ENCODE measurements around the gene PLXNB1.

The PLXNB1 gene

DNA sequence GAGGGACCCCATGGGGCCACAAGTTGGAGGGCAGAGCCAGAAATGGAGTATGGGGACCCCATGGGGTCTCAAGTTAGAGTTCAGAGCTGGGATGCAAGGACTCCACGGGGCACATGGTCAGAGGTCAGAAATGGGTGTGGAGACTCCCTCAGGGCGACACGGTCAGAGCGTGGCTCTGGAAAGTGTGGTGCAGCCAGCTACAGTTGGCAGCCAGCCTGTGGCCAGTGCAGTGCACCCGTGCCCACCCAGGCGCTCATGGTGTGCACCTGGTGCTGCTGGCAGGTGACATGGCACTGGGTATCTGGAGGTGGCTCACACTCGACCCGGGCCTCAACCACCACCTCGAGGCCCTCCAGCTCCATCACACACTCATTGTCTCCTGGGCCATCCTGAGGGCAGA, 11.2 kb downstream of the PLXNB1 start:
- no peak for DNase-seq

DNA sequence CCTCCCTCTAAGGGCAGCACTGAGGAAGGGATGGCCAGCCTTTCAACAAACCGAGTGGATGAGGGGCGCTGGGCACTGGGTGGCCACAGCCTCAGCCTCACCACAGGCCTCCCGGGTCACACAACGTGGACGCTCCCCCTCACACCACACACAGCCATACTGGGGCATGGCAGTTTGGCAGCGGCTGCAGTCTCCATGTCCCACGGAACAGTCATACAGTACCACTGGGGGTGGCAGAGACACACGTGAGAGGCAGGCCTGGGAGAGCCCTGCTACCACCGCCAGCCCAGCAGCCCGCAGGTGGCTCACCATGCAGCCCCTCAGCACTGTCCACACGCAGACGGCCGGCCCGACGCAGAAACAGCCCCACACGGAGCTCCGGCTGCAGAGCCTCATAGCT, 11.7 kb downstream of the PLXNB1 start:
- DNase-seq = no peak

- no peak for DNase-seq
Observed at GRCh38 chr3:48417529-48418108, 12.3 kb downstream of the PLXNB1 start.

DNA sequence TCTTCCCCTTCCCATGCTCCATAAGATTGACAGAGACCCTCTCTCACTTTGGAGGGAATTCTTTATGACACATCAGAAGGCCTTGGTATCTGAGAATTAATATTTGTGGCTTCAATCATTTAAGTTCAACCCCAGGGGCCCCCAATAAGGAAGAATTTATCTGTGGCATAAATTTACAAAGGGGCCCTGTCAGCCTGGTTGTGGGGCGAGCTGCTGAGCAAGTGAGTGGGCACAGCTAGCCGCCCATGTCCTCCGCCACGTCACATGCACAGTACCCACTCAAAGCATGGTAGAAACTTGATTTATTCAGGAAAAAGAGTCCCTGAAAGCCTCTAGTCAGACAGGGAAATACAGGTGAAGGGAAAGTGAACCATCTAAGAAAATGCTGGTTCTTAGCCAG, 13.3 kb downstream of the PLXNB1 start:
- no peak for DNase-seq

GRCh38 chr3:48416091-48416505, 13.8 kb downstream of the PLXNB1 start:
- DNase-seq = no peak

DNA sequence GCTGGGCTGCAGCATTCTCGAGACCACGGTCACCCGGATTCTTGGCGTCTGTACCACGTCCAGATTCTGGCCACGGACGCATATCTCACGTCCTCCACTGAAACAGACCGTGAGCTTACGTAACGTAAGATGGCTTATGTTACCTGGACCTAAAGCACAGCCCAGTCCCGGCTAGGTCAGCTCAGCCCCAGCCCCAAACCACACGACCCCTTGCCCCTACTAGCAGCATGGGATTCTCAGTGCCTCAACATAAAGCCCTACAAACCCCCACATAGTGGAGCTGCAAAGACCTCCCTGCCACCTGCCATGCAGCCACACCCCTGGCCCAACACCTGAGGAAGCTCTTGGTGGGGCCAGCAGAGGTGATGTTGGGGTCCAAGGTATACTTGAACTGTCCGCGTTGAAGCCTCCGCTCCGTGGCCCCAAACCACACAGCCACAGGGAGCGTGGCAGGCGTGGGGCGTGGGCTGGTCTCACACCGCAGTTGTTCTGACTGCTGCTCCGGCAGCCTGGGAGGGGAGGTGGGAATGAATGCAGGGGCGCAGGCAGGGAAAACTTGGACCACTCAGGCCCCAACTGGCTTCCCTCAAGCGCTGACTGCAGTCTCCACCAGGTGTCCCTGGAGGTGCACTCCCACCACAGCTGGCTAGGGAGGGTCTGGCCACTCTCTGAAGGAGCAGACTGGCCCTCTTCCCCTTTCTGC, 14.5 kb downstream of the PLXNB1 start:
- no peak for DNase-seq

- DNase-seq = no peak
Observed at GRCh38 chr3:48414376-48415250, 15.3 kb downstream of the PLXNB1 start.

- no peak for DNase-seq
Observed at GRCh38 chr3:48413611-48414010, 16.3 kb downstream of the PLXNB1 start.

- DNase-seq = no peak
Observed at GRCh38 chr3:48413086-48413485, 16.8 kb downstream of the PLXNB1 start.

DNA sequence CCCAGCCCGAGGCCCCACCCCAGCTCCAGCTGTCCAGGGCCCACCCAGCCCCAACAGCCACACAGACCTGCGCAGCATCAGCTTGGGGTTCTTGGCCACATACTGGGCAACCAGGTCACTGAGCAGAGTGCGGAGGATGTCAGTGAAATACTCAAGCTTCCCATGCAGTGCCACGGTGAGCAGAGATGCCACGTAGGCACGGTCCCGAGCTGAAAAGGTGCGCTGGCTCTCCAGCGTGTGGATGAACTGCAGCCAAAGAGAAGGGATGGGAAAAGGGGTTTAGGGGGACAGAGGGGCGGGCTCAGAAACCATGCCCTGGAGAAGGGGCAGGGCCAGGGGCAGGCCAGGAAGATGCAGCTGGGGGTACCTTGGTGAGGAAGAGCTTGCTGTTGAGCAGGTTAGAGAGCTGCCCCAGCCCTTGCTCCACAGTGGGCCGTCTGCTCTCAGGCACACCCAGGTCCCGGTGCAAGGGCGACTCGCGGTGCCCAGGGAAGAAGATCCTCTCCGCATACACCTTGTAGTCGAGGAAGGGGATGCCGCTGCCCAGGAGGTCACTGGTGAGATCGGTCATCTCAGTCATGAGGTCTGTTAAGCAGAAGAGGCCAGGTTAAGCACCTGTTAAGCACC, 17.4 kb downstream of the PLXNB1 start:
- no peak for DNase-seq

- no peak for DNase-seq
Observed at GRCh38 chr3:48411606-48412374, 18.1 kb downstream of the PLXNB1 start.

- DNase-seq = peak in 1 of 5 donors; percentile 7
Observed at GRCh38 chr3:48411041-48411588, 18.8 kb downstream of the PLXNB1 start.

DNA sequence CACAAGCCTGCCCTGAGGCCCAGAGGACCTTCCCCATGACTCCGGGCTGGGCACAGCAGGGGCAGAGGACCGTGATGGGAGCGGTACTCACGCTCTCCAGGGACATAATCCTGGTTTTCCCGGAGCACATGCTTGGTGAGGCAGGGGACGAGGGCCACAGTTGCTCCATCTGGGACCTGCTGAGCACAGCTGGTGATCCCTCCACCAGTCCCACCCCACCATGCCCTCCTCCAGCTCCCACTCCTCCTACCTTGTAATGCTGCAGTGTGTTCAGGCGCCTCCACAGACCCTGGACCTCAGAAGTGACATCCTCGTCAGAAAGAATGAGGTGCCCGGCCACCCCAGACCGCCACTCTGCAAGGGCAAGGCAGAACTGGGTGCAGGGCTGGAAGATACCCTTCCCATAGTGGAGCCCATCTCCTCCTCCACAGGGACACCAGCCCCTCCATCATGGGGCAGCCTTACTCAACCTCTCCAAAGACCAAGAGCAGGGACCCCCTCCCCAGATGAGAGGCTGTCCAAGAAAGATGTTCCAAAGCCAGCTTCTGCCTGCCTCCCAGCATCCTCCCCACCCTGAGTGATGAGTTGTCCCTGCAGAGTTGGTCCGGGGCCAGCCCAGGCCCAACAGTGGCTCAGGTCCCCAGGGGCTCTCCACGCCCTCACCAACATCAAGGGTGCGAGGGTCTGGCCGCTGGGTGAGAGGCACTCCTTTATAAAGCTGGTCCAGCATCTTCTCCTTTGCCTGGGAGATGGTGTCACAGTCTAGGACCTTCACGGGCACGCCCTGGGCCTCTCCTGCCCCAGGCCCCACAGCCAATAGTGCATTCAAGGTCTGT, 19.5 kb downstream of the PLXNB1 start:
- peak in 1 of 5 donors; percentile 7 for DNase-seq

GRCh38 chr3:48409291-48410201, 20.3 kb downstream of the PLXNB1 start:
- no peak for DNase-seq

DNA sequence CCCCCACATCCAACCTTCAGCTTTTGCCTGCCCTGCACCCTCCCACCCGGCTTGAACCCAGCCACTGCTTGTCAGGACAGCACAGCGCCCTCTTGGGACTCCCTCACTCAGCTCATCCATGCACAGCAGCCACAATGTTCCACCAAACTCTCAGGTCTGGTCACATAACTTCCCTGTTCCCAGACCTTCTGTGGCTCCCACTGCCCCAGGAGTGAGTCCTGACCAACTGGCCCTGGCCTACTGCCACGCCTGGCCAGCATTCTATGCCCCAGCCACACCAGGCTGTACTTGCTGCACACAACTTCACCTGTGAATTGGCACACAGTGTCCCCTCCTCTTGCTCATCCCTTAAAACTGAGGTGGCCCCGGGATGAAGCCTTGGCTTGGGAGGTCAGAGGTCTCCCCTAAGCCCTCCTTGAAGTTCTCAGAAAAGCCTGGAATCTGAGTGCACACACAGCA, 21.0 kb downstream of the PLXNB1 start:
- DNase-seq = no peak

- DNase-seq = no peak
Observed at GRCh38 chr3:48407542-48408099, 22.3 kb downstream of the PLXNB1 start.

GRCh38 chr3:48406443-48407431, 23.1 kb downstream of the PLXNB1 start:
- no peak for DNase-seq

GRCh38 chr3:48405971-48406370, 23.9 kb downstream of the PLXNB1 start:
- no peak for DNase-seq

Data from T-helper 1 cell (primary cell).